ENCODE data around the gene BCAP31.
A peak's percentile ranks its signal among the peaks of the same experiment; 100 is the strongest.
"Not testable (repeated sequence)": the region's sequence is repeated elsewhere in the genome, so short reads cannot be mapped to it uniquely, and the experiment has no call there.

BCAP31 gene

DNA sequence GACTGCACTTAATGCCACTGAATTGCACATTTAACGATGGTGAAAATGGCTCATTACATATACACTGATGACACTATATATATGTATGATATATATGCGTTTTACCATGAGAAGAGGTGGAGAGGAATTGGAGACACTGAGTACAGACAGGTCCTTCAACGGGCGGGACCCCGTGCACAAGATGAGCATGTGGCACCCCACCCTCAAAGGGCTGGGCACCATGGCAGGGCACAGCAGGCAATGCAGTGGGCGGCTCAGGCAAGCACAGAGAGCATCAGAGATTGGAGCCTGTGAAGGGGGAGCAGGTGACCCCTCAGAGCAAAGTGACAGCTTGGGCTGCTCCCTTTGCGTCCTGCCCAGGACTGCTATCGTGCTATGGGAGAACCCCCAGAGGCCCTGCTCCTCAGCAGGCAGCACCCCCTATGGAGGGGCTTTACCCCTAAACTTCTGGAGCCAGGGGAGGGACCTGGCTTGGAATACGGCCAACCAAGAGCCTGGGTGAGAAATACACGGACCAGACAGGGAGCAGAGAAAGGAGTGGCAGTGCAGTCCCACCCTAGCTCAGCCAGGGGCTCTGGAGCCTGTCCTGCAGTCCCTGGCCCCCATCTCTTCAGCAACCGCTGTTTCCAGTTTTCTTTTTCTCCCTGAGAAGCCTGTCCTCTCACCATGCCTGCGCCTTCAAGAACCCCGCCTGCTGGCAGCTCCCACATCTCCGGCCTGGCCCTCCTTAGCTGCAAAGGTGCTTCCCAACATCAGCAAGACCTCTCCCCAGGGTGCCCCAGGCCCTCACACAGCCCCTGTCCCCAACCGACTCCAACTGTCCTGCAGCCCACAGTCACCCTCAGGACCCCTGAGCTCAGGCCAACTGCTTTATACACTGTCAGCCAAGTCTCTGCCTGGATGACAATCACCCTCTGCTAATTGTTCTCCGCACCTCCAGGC lies 26.0 kb downstream of the BCAP31 start:
- TF ChIP-seq, protein P1, sequence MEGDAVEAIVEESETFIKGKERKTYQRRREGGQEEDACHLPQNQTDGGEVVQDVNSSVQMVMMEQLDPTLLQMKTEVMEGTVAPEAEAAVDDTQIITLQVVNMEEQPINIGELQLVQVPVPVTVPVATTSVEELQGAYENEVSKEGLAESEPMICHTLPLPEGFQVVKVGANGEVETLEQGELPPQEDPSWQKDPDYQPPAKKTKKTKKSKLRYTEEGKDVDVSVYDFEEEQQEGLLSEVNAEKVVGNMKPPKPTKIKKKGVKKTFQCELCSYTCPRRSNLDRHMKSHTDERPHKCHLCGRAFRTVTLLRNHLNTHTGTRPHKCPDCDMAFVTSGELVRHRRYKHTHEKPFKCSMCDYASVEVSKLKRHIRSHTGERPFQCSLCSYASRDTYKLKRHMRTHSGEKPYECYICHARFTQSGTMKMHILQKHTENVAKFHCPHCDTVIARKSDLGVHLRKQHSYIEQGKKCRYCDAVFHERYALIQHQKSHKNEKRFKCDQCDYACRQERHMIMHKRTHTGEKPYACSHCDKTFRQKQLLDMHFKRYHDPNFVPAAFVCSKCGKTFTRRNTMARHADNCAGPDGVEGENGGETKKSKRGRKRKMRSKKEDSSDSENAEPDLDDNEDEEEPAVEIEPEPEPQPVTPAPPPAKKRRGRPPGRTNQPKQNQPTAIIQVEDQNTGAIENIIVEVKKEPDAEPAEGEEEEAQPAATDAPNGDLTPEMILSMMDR (IDR thresholded peaks at IDR 0.05; ENCODE audit: poor library complexity, severe bottlenecking): no peak
- Histone ChIP-seq H3K27ac (ENCODE audit: poor library complexity, severe bottlenecking) (no peak overlapping the region), H3K27me3 (ENCODE audit: insufficient read depth, poor library complexity, severe bottlenecking) (no peaks in the 10 kb centered on the region), H3K4me1 (ENCODE audit: insufficient read depth, poor library complexity, severe bottlenecking) (no peaks in the 10 kb centered on the region), H3K36me3 (ENCODE audit: low read depth) (peaks cover 5% of the 10 kb centered on the region; the same call in 1 of the 2 replicates), H3K4me3 (ENCODE audit: severe bottlenecking) (no peak overlapping the region), H3K9me3 (ENCODE audit: severe bottlenecking) (no peaks in the 10 kb centered on the region)
- ATAC-seq (ENCODE audit: low read depth) (0 out of 3 replicates have a peak, but pooled peaks have one; percentile 2), DNase-seq (ENCODE audit: low spot score) (no peak)

DNA sequence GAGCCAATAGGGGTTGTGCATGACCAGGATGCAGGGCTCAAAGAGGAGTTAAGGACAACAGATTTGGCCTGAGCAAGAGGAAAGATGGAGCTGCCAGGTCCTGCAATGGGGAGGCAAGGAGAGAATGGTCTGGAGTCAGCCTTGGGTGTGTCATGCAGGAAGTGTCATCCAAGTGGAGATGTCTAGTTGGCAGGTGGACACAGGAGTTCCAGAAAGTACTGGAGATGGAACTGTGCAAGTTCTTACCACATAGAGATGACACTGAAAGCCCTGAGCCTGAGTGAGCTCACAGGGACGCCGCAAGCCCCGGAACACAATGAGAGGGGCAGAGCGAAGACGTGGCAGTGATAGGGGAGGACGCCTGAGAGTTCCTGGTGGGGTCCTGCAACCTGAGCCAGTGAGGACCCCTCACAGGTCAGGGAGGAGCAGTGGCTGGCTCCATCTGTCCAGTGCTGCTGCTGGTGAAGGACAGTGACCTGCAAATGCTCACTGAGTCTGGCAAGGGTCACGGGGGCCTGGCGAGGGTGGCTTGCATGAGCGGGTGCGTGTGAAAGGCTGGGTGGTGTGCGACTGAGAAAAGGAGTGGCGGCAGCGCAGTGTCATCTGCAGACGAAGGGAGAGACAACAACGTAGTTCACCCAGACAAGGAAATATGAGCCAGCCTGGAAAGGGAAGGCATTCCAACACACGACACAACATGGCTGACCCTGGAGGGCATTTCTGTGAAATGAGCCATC lies 27.0 kb downstream of the BCAP31 start:
- H3K9me3 ChIP-seq (ENCODE audit: severe bottlenecking); H3K4me3 ChIP-seq (ENCODE audit: severe bottlenecking); H3K36me3 ChIP-seq (ENCODE audit: low read depth); H3K27ac ChIP-seq (ENCODE audit: poor library complexity, severe bottlenecking); H3K27me3 ChIP-seq (ENCODE audit: insufficient read depth, poor library complexity, severe bottlenecking); H3K4me1 ChIP-seq (ENCODE audit: insufficient read depth, poor library complexity, severe bottlenecking); DNase-seq (ENCODE audit: low spot score): not testable (repeated sequence)
- ATAC-seq (ENCODE audit: low read depth): peak; percentile 35; the same call in 2 of the 3 replicates

DNA sequence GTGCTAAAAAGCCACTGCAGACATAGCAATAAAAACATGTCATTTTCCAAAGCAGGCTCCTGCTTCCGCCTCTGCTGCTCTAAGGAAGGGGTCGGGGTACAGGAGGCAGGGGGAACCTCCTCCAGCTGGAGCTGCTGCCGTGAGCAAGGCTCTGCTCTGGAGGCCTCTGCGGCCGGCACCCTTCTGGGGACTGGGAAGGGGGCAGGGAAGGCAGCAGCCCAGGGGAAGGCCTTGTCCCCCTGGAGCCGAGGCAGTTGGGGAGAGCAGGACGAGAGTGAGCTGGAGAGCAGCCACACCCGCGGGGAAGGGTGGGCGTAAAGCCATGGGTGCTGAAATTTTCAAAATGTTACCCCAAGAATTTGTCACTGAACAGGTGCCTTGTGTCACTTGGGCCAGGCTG lies 27.6 kb downstream of the BCAP31 start:
- not testable (repeated sequence) for ATAC-seq (ENCODE audit: low read depth); H3K4me3 ChIP-seq (ENCODE audit: severe bottlenecking); H3K27me3 ChIP-seq (ENCODE audit: insufficient read depth, poor library complexity, severe bottlenecking); H3K9me3 ChIP-seq (ENCODE audit: severe bottlenecking); H3K36me3 ChIP-seq (ENCODE audit: low read depth); DNase-seq (ENCODE audit: low spot score); H3K27ac ChIP-seq (ENCODE audit: poor library complexity, severe bottlenecking); H3K4me1 ChIP-seq (ENCODE audit: insufficient read depth, poor library complexity, severe bottlenecking)

DNA sequence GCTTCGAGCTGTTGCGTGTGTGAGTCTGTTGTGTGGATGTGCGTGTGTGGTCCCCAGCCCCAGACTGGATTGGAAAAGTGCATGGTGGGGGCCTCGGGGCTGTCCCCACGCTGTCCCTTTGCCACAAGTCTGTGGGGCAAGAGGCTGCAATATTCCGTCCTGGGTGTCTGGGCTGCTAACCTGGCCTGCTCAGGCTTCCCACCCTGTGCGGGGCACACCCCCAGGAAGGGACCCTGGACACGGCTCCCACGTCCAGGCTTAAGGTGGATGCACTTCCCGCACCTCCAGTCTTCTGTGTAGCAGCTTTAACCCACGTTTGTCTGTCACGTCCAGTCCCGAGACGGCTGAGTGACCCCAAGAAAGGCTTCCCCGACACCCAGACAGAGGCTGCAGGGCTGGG lies 28.1 kb downstream of the BCAP31 start:
- Histone ChIP-seq H3K4me3 (ENCODE audit: severe bottlenecking) (no peak overlapping the region), H3K27ac (ENCODE audit: poor library complexity, severe bottlenecking) (no peak overlapping the region), H3K36me3 (ENCODE audit: low read depth) (peaks cover 5% of the 10 kb centered on the region; the same call in 1 of the 2 replicates), H3K9me3 (ENCODE audit: severe bottlenecking) (no peaks in the 10 kb centered on the region), H3K4me1 (ENCODE audit: insufficient read depth, poor library complexity, severe bottlenecking) (no peaks in the 10 kb centered on the region), H3K27me3 (ENCODE audit: insufficient read depth, poor library complexity, severe bottlenecking) (no peaks in the 10 kb centered on the region)
- TF ChIP-seq, protein P1 (IDR thresholded peaks at IDR 0.05; ENCODE audit: poor library complexity, severe bottlenecking): no peak
- ATAC-seq (ENCODE audit: low read depth) (no peak), DNase-seq (ENCODE audit: low spot score) (no peak)

DNA sequence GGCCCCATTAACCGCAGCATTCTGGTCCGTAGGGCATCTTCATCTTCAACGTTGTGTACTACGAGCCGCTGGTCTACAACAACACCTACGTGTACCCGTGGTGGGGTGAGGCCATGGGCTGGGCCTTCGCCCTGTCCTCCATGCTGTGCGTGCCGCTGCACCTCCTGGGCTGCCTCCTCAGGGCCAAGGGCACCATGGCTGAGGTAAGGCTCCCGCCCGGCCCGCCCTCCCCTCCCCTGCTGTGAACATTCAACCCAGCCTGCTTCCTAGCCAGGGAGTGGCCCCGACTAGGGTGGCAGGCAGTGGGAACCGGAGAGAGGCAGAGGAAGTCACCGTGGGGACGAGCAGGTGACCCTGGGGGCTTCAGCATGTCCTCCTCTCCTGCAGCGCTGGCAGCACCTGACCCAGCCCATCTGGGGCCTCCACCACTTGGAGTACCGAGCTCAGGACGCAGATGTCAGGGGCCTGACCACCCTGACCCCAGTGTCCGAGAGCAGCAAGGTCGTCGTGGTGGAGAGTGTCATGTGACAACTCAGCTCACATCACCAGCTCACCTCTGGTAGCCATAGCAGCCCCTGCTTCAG lies 29.4 kb downstream of the BCAP31 start:
- peaks cover 5% of the 10 kb centered on the region; the same call in 1 of the 2 replicates for H3K36me3 ChIP-seq (ENCODE audit: low read depth)

DNA sequence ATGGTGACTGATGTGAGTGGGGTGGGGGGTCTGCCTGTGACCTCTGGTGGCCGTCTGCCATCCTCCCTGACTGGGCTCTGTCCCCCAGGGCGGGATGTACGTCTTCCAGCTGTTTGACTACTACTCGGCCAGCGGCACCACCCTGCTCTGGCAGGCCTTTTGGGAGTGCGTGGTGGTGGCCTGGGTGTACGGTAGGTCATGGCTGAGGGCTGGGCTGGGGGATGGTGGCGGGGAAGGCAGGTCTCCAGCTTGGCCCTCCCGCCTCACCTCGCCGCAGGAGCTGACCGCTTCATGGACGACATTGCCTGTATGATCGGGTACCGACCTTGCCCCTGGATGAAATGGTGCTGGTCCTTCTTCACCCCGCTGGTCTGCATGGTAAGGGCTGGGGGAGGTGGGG lies 29.9 kb downstream of the BCAP31 start:
- H3K4me3 ChIP-seq (ENCODE audit: severe bottlenecking); H3K27ac ChIP-seq (ENCODE audit: poor library complexity, severe bottlenecking); H3K4me1 ChIP-seq (ENCODE audit: insufficient read depth, poor library complexity, severe bottlenecking); H3K36me3 ChIP-seq (ENCODE audit: low read depth); H3K9me3 ChIP-seq (ENCODE audit: severe bottlenecking); DNase-seq (ENCODE audit: low spot score); ATAC-seq (ENCODE audit: low read depth); H3K27me3 ChIP-seq (ENCODE audit: insufficient read depth, poor library complexity, severe bottlenecking): not testable (repeated sequence)

More for the DNA sequence above, 29.4 kb downstream of the BCAP31 start:
- Histone ChIP-seq H3K27ac (ENCODE audit: poor library complexity, severe bottlenecking) (no peak overlapping the region), H3K4me1 (ENCODE audit: insufficient read depth, poor library complexity, severe bottlenecking) (no peaks in the 10 kb centered on the region), H3K4me3 (ENCODE audit: severe bottlenecking) (no peak overlapping the region), H3K27me3 (ENCODE audit: insufficient read depth, poor library complexity, severe bottlenecking) (no peaks in the 10 kb centered on the region), H3K9me3 (ENCODE audit: severe bottlenecking) (no peaks in the 10 kb centered on the region)
- TF ChIP-seq, protein P1 (IDR thresholded peaks at IDR 0.05; ENCODE audit: poor library complexity, severe bottlenecking): no peak
- DNase-seq (ENCODE audit: low spot score): no peak
- ATAC-seq (ENCODE audit: low read depth): no peak

Data from RWPE2 (cell line).